Rectal smooth muscle tissue (tissue), 1 donor: Measurements from ENCODE around the gene GMPR2.

Source experiments
- H3K27ac ChIP-seq: one replicate; pipeline ENCODE4 v1.7.0; 2013; ENCODE audit warnings: low read depth, low read length, inconsistent platforms
- H3K27me3 ChIP-seq: one replicate; pipeline ENCODE4 v1.7.0; 2013; ENCODE audit warnings: low read length; ENCODE audit not compliant: control insufficient read depth, insufficient read depth
- H3K36me3 ChIP-seq: one replicate; pipeline ENCODE4 v1.7.0; 2013; ENCODE audit warnings: low read length; ENCODE audit not compliant: control insufficient read depth, insufficient read depth
- H3K4me1 ChIP-seq: one replicate; pipeline ENCODE4 v1.7.0; 2013; ENCODE audit warnings: low read length; ENCODE audit not compliant: control insufficient read depth, insufficient read depth
- H3K4me3 ChIP-seq: one replicate; pipeline ENCODE4 v1.7.0; 2013; ENCODE audit warnings: low read length
- H3K9ac ChIP-seq: one replicate; pipeline ENCODE4 v1.7.0; 2013; ENCODE audit warnings: low read length

Gene GMPR2

DNA sequence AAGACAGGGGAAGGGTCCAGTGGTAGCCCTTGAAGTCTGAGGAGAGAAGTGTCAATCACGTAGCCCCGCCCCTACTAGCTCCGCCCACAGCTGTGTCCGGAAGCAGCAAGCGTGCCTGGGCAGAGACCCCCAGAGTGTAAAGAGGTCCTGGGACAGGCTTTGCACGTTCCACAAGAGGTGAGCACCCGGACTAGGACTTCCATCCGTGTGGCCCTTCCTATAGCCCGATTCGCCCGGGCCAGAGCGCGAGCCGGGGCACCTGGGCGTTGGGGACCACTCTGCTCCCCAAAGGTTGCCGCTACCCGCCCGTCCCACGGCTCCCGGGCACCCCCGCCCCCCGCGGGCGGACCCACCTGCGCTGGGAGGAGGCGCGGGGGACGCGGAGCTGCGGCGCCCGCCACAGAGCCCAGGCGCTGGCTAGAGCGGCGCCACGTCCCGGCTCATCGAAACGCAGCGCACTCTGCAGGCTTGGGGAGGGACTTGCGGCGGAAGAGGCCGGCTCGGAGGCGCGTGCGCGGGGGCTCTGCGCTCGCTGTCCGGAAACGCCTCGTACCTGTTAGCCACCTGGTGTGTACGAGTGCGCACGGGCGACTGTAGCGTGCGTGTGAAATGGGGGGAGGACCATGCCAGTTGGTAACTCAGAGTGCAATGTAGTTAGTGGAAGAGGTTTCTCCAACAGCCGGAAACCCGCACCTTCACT is 38.6 kb downstream of the GMPR2 start, which contains the start of gene RABGGTA:
Gene RABGGTA, minus strand, starts transcription at position 464 of the 700 bp plus-strand sequence. CDS start 482 bp downstream, outside the sequence.
- Histone ChIP-seq H3K36me3 (no peaks in the 10 kb centered on the region), H3K4me3 (peak within 1 kb of the TSS; percentile 73), H3K27ac (peak within 1 kb of the TSS; percentile 91), H3K4me1 (no peaks in the 10 kb centered on the region), H3K27me3 (no peaks in the 10 kb centered on the region), H3K9ac (peak within 1 kb of the TSS; percentile 60)

DNA sequence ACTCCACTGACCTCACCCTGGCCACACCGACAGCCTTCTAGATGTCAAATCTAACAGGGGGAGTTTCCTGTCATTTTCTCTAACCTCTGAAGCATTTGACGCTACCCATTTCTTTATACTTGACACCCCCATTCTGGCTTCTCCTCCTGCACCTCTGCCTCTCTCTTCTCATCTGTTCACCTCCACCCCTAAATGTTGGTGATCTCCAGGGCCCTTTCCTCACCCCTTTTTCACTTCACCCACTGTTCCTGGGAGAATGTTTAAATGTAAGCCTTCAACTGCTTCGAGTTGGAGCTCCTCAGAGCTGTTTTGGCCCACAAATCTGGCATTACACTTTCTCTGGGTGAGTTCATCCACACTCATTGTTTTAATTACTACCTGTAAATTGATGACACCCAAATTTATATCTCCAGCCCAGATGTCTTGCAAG is 39.1 kb downstream of the GMPR2 start:
- Histone ChIP-seq H3K27me3 (no peaks in the 10 kb centered on the region), H3K9ac (no peak overlapping the region), H3K4me3 (peak overlapping the region; percentile 73), H3K4me1 (no peaks in the 10 kb centered on the region), H3K27ac (peak overlapping the region; percentile 91), H3K36me3 (no peaks in the 10 kb centered on the region)

DNA sequence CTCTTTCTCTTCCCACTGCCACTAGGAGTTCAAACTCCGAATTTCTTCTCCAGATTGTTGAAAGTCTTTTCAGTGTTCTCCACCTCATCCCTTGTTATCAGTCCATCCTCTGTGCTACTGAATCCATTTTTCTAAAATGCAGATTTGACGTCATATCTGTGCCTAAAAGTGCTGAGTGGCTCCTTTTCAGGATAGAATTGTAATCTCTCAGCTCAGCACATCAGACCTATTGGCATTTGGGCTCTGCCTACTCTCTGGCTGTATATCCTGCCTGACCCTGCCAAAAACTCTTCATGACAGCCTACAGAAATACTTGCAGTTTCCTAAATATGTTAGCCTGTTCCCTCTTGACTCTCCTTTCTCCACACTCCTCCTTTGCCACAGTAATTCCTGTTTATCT is 39.7 kb downstream of the GMPR2 start:
- H3K27me3 ChIP-seq = no peaks in the 10 kb centered on the region
- H3K27ac ChIP-seq = no peak overlapping the region
- H3K4me3 ChIP-seq = no peak overlapping the region
- H3K36me3 ChIP-seq = no peaks in the 10 kb centered on the region
- no peaks in the 10 kb centered on the region for H3K4me1 ChIP-seq
- H3K9ac ChIP-seq = no peak overlapping the region

DNA sequence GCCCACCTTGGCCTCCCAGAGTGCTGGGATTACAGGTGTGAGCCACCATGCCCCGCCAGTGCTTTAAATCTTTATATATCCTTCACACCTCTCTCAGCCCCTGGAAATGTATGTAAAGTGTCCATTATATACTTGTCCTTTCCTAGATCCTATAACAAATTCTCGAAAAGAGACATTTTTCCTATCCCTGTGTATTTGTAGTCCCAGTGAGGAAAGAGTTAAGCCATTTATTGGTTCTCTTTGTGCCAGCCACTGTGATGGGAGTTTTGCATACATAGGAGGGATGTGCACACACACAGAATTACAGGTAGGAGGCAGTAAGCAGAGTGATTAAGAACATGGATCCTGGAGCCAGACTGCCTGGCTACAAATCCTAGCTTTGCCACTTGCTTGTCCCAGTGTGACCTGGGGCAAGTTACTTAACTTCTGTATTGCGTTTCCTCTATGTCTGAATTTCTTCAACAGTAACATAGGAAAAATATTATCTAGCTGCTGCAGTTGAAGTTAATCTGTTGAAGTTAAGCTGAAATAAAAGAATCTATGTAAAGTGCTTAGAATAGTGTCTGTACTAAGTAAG is 40.8 kb downstream of the GMPR2 start:
- H3K4me1 ChIP-seq = no peaks in the 10 kb centered on the region
- no peaks in the 10 kb centered on the region for H3K27me3 ChIP-seq
- H3K27ac ChIP-seq = no peak overlapping the region
- no peaks in the 10 kb centered on the region for H3K36me3 ChIP-seq
- no peak overlapping the region for H3K4me3 ChIP-seq
- H3K9ac ChIP-seq = no peak overlapping the region

DNA sequence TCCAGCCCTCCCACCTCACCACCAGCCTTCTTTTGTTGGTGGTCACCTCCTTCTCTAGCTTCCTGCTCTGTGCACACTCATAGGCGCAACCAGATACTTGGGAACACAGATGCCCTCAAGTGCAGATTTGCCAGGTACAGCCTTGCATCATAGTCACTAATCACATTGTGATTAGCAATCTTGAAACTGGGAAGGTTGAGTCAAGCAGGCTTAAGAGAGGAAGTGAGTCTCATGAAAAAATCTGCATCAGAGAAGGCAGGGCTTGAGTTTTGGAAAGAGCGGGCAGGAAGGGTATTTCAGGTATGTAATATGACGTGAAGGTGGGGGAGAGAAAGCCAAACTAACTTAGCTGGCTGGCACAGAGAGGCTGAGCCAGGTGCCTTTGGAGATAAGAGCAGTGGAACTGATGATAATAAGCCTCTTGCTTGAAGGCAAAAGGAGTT is 41.4 kb downstream of the GMPR2 start:
- Histone ChIP-seq H3K27ac (no peak overlapping the region), H3K36me3 (no peaks in the 10 kb centered on the region), H3K27me3 (no peaks in the 10 kb centered on the region), H3K4me3 (no peak overlapping the region), H3K4me1 (no peaks in the 10 kb centered on the region), H3K9ac (no peak overlapping the region)

DNA sequence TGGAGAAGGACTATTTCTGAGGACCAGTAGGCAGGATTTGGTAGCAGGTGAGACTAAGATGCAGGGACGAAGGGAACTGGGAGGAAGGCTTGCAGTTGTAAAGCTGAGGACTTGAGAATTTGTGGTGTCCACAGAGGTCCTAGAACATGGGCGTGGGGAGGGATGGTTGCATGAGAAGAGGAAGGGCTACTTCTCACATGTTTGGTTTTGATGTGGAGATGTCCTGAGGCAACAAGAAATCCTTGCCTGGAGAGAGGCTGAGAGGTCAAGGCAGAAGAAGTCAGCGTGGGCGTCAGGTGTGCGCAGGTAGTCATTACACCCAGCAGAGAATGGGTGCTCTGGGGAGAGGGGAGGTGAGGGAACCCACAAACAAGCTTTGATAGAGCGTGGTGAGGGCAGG is 44.3 kb downstream of the GMPR2 start:
- H3K27ac ChIP-seq = no peak overlapping the region
- H3K9ac ChIP-seq = no peak overlapping the region
- H3K27me3 ChIP-seq = no peaks in the 10 kb centered on the region
- no peak overlapping the region for H3K4me3 ChIP-seq
- H3K4me1 ChIP-seq = no peaks in the 10 kb centered on the region
- H3K36me3 ChIP-seq = no peaks in the 10 kb centered on the region

DNA sequence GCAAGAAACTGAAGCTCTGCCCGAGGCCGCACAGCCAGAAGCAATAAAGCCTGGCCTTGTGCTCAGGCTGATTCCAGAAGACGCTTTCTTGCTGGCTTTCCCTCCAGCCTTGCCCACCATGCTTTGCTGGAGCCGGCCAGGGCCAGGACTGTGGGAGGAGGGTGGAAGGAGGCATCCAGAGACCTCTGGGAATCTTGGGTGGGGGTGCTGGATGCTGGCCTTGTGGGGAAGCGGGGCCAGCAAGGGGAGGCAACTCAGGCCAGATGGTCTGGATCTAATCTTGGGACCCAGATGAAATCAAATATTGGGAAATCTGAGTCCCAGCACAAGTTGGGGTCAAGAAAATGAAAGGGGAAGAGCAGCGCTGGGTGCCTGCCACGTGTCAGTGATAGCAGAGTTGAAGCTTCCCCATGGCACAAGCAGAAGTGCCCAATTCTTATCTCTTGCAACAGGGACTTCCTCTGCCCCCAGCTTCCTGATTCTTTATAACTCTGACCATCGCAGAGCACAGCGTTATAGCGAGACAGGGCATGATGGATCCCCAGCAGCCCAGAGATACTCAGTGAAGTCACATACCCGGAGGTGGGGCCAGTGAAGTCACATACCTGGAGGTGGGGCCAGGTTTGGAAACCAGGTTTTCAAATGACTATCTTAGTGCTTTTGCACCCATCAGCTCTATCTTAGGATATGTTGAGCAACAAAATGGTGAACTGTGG is 45.0 kb downstream of the GMPR2 start:
- Histone ChIP-seq H3K9ac (no peak overlapping the region), H3K27me3 (no peaks in the 10 kb centered on the region), H3K4me1 (no peaks in the 10 kb centered on the region), H3K4me3 (no peak overlapping the region), H3K36me3 (no peaks in the 10 kb centered on the region), H3K27ac (no peak overlapping the region)

DNA sequence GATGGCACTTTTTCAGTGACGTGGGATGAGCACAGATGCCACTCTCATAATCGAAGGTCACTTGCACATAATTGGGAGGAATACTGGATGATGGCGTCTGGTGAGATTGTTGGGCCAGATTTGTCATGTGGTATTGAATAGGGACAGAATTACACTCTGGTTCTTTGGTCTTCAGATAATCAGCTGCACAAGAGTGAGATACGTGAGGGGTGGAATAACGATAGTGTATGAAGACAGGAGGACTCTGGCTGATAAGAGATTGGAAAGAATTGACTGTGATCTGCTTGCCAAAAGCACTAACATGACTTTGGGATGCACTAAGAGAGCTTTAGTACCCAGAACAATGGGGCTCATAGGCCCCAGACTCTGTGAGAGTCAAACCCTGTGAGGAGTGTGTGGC is 45.7 kb downstream of the GMPR2 start:
- Histone ChIP-seq H3K36me3 (no peaks in the 10 kb centered on the region), H3K4me3 (no peak overlapping the region), H3K4me1 (no peaks in the 10 kb centered on the region), H3K9ac (no peak overlapping the region), H3K27ac (no peak overlapping the region), H3K27me3 (no peaks in the 10 kb centered on the region)

DNA sequence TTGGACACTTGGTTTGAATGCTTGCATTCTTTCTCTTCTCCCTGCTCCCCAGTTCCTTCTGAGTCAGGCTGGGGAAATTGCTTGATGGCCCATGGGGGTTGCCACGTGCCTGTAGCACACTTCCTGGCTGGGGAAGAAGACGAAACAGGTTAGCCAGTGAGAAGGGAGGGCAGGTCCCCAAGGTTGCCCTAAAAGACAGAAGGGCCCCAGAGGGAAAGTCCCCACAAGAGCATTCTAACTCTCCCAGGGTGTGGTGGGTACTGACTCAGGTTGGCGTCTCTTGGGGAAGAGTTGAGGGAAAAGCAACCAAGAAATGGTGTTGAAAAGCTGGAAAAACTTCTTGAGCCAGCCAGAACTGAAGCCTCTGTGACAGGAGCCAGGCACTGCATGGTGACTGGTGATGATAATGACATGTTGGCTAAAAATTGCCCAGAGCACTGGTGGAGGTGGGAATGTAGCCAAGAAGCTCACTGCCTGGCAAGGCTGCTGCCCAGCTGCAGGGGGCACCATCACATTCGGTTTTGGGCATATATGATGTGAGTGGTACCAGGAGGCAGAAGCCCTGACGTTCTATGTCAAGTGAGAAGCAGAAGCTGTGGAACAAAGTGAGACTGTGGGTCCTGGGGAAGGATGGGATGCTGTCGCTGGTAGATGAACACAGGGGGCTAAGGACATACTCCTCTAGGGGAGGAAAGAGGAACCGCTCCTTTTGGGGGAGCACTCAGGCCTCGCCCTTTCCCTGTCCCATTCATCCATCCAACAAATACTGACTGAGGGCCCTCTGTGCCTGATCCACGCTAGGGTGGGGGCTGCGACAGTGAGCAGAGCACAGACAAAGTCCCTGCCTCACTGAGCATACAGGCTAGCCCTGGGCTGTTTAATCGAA is 46.8 kb downstream of the GMPR2 start:
- Histone ChIP-seq H3K9ac (no peak overlapping the region), H3K27me3 (no peaks in the 10 kb centered on the region), H3K4me1 (no peaks in the 10 kb centered on the region), H3K27ac (no peak overlapping the region), H3K4me3 (no peak overlapping the region), H3K36me3 (no peaks in the 10 kb centered on the region)

DNA sequence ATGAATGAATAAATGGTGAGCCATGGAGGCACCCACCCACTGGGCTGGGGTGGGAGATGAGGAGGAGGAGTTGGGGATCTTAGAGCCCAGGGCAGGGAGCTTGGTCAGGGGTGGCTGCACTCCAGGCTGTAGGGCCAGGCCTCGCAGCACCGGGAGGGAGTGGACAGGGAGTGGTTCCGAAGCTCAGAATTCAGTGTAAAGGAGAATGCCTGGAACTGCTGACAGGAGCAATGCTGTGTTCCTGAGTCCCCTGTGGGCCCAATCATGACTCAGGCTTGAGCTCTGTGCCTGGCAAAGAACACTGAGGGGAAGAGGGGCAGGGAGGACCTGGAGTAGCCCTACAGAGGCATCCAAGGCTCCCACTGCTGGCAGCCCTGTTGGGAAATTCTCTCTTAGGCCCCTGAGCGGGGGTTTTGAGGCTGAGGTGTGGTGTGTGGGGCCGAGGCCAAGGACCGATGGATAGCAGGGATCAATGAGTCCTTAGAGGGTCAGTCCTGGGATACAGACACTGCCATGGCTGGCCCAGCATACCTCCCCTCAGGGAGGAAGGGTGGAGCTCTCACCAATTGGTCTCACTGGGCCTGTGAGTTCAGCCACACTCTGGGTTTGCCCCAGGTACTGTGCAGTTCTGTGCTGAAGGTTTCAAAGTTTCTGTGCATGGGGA is 48.2 kb downstream of the GMPR2 start:
- Histone ChIP-seq H3K36me3 (no peaks in the 10 kb centered on the region), H3K4me3 (no peak overlapping the region), H3K27me3 (no peaks in the 10 kb centered on the region), H3K27ac (no peak overlapping the region), H3K4me1 (no peaks in the 10 kb centered on the region), H3K9ac (no peak overlapping the region)

DNA sequence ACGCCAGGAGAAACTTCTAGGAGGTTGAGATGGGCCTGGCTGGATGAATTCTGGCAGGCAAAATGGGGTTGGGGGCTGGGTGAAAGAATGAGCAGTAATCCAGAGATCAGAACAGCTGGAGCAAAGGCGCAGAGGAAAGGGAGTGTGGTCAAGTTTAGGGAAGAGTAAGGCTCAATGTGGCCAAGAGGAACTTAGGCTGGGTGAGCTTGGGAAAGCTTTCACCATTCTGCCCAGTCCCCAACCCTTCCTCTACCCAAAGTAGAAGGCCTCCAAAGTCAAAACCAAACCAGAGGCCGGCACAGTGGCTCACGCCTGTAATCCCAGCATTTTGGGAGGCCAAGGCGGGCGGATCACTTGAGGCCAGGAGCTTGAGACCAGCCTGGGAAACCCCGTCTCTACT is 48.9 kb downstream of the GMPR2 start:
- Histone ChIP-seq H3K36me3 (no peaks in the 10 kb centered on the region), H3K27me3 (no peaks in the 10 kb centered on the region), H3K4me1 (no peaks in the 10 kb centered on the region), H3K9ac (no peak overlapping the region), H3K4me3 (no peak overlapping the region), H3K27ac (no peak overlapping the region)
